SK-N-SH treated with all-trans-retinoic acid at 6 μM for 48 hours (cell line): ENCODE data around the gene GJB4.

ENCODE experiments used
- ATAC-seq: fragments of 200-7000 bp; cut with Tn5 transposase; 3 replicates; pipeline ENCODE4 v1.9.1; 2020; ENCODE audit warnings: mild to moderate bottlenecking, moderate library complexity
- ARNTL ChIP-seq: fragments of 450-650 bp; formaldehyde crosslinking; IDR thresholded peaks from 2 replicates; pipeline ENCODE4 v1.5.0; 2020; ENCODE audit warnings: low read depth, mild to moderate bottlenecking, moderate library complexity, borderline replicate concordance
- CREB5 ChIP-seq: fragments of 250-450 bp; sonication (Bioruptor Pico); IDR thresholded peaks from 2 replicates; pipeline ENCODE4 v1.5.1; 2020; ENCODE audit warnings: low read depth, mild to moderate bottlenecking, moderate library complexity
- CSDC2 ChIP-seq: fragments of 250-450 bp; sonication (Bioruptor Pico); IDR thresholded peaks from 2 replicates; pipeline ENCODE4 v1.5.0; 2020; ENCODE audit warnings: mild to moderate bottlenecking, moderate library complexity
- CSRNP3 ChIP-seq: fragments of 250-450 bp; sonication (Bioruptor Pico); IDR thresholded peaks from 2 replicates; pipeline ENCODE4 v1.5.1; 2021; ENCODE audit warnings: mild to moderate bottlenecking, moderate library complexity
- ESRRG ChIP-seq: fragments of 250-450 bp; sonication (Bioruptor Pico); IDR thresholded peaks from 2 replicates; pipeline ENCODE4 v1.6.1; 2021; ENCODE audit warnings: mild to moderate bottlenecking
- GLIS3 ChIP-seq: fragments of 250-450 bp; sonication (Bioruptor Pico); IDR thresholded peaks from 2 replicates; pipeline ENCODE4 v1.5.0; 2020; ENCODE audit warnings: mild to moderate bottlenecking, moderate library complexity
- ISL1 ChIP-seq: fragments of 250-450 bp; sonication (Bioruptor Pico); IDR thresholded peaks from 2 replicates; pipeline ENCODE4 v2.1.2; 2022; ENCODE audit warnings: mild to moderate bottlenecking, moderate library complexity
- OSR1 ChIP-seq: fragments of 250-450 bp; sonication (Bioruptor Pico); IDR thresholded peaks from 2 replicates; pipeline ENCODE4 v1.8.0; 2022; ENCODE audit warnings: moderate library complexity, mild to moderate bottlenecking, inconsistent platforms
- PATZ1 ChIP-seq: fragments of 250-450 bp; sonication (Bioruptor Pico); IDR thresholded peaks from 2 replicates; pipeline ENCODE4 v1.8.0; 2020; ENCODE audit warnings: mild to moderate bottlenecking, moderate library complexity, borderline replicate concordance
- PPARA ChIP-seq: fragments of 250-450 bp; sonication (Bioruptor Pico); IDR thresholded peaks from 2 replicates; pipeline ENCODE4 v1.5.0; 2020; ENCODE audit warnings: mild to moderate bottlenecking, borderline replicate concordance
- RARB ChIP-seq: fragments of 250-450 bp; sonication (Bioruptor Pico); IDR thresholded peaks from 2 replicates; pipeline ENCODE4 v1.8.0; 2021; ENCODE audit warnings: mild to moderate bottlenecking, moderate library complexity
- SNAI2 ChIP-seq: fragments of 250-450 bp; sonication (Bioruptor Pico); IDR thresholded peaks from 2 replicates; pipeline ENCODE4 v1.5.0; 2020; ENCODE audit warnings: mild to moderate bottlenecking, moderate library complexity
- TCF4 ChIP-seq: fragments of 250-450 bp; sonication (Bioruptor Pico); IDR thresholded peaks from 2 replicates; pipeline ENCODE4 v1.8.0; 2021; ENCODE audit warnings: mild to moderate bottlenecking, moderate library complexity, borderline replicate concordance
- TOX ChIP-seq: fragments of 250-450 bp; sonication (Bioruptor Pico); IDR thresholded peaks from 2 replicates; pipeline ENCODE4 v1.8.0; 2021; ENCODE audit warnings: mild to moderate bottlenecking, moderate library complexity, borderline replicate concordance
- ZC3H10 ChIP-seq: fragments of 250-450 bp; sonication (Bioruptor Pico); IDR thresholded peaks from 2 replicates; pipeline ENCODE4 v1.5.1; 2021; ENCODE audit warnings: mild to moderate bottlenecking, moderate library complexity
- ZFP3 ChIP-seq: fragments of 250-450 bp; sonication (Bioruptor Pico); IDR thresholded peaks from 2 replicates; pipeline ENCODE4 v1.5.0; 2020; ENCODE audit warnings: mild to moderate bottlenecking, moderate library complexity
- ZFP30 ChIP-seq: fragments of 450-650 bp; formaldehyde crosslinking; IDR thresholded peaks from 2 replicates; pipeline ENCODE4 v1.5.0; 2022; ENCODE audit warnings: mild to moderate bottlenecking, moderate library complexity
- ZNF565 ChIP-seq: fragments of 450-650 bp; formaldehyde crosslinking; conservative IDR thresholded peaks from 2 replicates; pipeline ENCODE4 v1.5.0; 2020; ENCODE audit warnings: low read depth, mild to moderate bottlenecking, moderate library complexity
- ZNF8 ChIP-seq: fragments of 450-650 bp; formaldehyde crosslinking; IDR thresholded peaks from 2 replicates; pipeline ENCODE4 v1.5.0; 2020; ENCODE audit warnings: mild to moderate bottlenecking, moderate library complexity
- TF ChIP-seq, protein P1 (sequence below): fragments of 250-450 bp; sonication (Bioruptor Pico); IDR thresholded peaks from 2 replicates; pipeline ENCODE4 v1.8.0; 2021; ENCODE audit warnings: low read depth, mild to moderate bottlenecking, moderate library complexity, borderline replicate concordance
- TF ChIP-seq, protein P2 (sequence below): fragments of 250-450 bp; sonication (Bioruptor Pico); IDR thresholded peaks from 2 replicates; pipeline ENCODE4 v1.5.0; 2020; ENCODE audit warnings: mild to moderate bottlenecking, moderate library complexity

GJB4 gene

DNA sequence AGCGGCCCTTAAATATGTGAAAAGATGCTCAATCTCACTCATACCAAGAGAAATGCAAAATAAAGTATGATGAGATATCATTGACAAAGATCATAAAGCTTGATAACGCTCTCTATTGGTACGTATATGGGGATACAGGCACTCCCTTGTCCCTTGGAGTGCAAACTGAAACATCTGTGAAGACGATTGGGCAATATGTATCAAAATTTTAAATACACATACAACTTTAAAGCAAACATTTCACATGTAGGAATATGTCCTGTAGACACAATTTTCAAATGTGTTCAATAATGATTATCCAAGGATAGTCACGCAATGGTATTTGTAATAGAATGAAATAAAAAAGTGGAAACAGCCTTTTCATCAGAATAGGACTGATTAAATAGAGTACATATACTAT, 19.5 kb downstream of the GJB4 start (continued):
- TF ChIP-seq, protein P1, sequence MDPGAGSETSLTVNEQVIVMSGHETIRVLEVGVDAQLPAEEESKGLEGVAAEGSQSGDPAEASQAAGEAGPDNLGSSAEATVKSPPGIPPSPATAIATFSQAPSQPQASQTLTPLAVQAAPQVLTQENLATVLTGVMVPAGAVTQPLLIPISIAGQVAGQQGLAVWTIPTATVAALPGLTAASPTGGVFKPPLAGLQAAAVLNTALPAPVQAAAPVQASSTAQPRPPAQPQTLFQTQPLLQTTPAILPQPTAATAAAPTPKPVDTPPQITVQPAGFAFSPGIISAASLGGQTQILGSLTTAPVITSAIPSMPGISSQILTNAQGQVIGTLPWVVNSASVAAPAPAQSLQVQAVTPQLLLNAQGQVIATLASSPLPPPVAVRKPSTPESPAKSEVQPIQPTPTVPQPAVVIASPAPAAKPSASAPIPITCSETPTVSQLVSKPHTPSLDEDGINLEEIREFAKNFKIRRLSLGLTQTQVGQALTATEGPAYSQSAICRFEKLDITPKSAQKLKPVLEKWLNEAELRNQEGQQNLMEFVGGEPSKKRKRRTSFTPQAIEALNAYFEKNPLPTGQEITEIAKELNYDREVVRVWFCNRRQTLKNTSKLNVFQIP (CRISPR knock-in tag), result no peak
- TF ChIP-seq GLIS3 (CRISPR knock-in tag), result no peak
- no peak for TF ChIP-seq ZNF565
- TF ChIP-seq TCF4 (CRISPR knock-in tag), result no peak
- TF ChIP-seq TOX (CRISPR knock-in tag), result no peak
- TF ChIP-seq CSDC2, result no peak
- TF ChIP-seq, all 23 proteins: peak for 0

DNA sequence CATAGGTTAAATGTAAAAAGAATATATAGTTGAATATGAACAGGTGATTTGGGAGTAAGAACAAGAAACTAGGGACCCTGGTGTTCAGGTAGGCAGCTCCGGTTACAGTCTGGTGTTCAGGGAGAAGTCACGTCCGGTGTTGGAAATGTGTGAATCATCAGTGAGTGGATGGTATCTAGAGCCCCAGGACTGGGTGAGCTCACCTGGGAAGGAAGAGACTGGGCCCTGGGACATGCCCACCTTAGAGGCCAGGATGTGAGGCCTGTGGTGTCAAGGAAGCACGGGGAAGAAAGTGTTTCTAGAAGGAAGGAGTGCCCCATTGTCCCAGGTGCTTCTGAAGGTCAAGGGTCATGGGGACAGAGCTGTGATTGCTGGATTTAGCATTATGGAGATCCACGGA, 20.0 kb downstream of the GJB4 start:
- no peak for ATAC-seq
- TF ChIP-seq ZFP30 (CRISPR knock-in tag) (no peak), ZC3H10 (CRISPR knock-in tag) (no peak), CSRNP3 (CRISPR knock-in tag) (no peak), TCF4 (CRISPR knock-in tag) (no peak), TOX (CRISPR knock-in tag) (no peak), ISL1 (CRISPR knock-in tag) (no peak)

- TF ChIP-seq CSDC2, result no peak
- no peak for TF ChIP-seq PATZ1 (CRISPR knock-in tag)
- no peak for TF ChIP-seq ARNTL (CRISPR knock-in tag)
- TF ChIP-seq CREB5, result no peak
- TF ChIP-seq ZNF8 (CRISPR knock-in tag), result no peak
- no peak for TF ChIP-seq SNAI2 (CRISPR knock-in tag)
- TF ChIP-seq, protein P2, sequence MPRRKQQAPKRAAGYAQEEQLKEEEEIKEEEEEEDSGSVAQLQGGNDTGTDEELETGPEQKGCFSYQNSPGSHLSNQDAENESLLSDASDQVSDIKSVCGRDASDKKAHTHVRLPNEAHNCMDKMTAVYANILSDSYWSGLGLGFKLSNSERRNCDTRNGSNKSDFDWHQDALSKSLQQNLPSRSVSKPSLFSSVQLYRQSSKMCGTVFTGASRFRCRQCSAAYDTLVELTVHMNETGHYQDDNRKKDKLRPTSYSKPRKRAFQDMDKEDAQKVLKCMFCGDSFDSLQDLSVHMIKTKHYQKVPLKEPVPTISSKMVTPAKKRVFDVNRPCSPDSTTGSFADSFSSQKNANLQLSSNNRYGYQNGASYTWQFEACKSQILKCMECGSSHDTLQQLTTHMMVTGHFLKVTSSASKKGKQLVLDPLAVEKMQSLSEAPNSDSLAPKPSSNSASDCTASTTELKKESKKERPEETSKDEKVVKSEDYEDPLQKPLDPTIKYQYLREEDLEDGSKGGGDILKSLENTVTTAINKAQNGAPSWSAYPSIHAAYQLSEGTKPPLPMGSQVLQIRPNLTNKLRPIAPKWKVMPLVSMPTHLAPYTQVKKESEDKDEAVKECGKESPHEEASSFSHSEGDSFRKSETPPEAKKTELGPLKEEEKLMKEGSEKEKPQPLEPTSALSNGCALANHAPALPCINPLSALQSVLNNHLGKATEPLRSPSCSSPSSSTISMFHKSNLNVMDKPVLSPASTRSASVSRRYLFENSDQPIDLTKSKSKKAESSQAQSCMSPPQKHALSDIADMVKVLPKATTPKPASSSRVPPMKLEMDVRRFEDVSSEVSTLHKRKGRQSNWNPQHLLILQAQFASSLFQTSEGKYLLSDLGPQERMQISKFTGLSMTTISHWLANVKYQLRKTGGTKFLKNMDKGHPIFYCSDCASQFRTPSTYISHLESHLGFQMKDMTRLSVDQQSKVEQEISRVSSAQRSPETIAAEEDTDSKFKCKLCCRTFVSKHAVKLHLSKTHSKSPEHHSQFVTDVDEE, result no peak
- TF ChIP-seq ESRRG (CRISPR knock-in tag), result no peak
- TF ChIP-seq PPARA (CRISPR knock-in tag), result no peak
- no peak for TF ChIP-seq ZFP3 (CRISPR knock-in tag)
- TF ChIP-seq ZC3H10 (CRISPR knock-in tag), result no peak
- TF ChIP-seq ZNF565, result no peak
- TF ChIP-seq, all 23 proteins: peak for 0
- ATAC-seq, result no peak
Observed at GRCh38 chr1:34779962-34780361, 20.4 kb downstream of the GJB4 start.

DNA sequence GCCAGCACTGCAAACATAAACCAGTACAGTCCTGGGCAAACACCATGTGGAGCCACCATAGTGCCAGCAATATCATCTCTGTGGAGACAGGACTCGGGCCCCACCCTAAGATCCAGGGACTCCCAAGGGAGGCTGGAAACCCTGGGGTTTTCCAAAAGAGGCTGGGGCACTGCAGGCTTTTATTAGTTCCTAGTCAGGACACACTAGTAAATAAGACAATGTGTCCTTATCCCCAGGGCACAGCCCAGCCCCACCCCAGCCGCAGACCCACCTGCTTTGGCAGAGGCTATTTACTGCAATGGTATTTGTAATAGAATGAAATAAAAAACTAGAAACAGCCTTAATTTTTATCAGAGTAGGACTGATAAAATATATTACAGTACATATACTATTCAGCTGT, 21.0 kb downstream of the GJB4 start:
- no peak for TF ChIP-seq PPARA (CRISPR knock-in tag)
- TF ChIP-seq TCF4 (CRISPR knock-in tag), result no peak
- no peak for TF ChIP-seq OSR1
- TF ChIP-seq RARB (CRISPR knock-in tag), result no peak
- TF ChIP-seq CSDC2, result no peak
- TF ChIP-seq, all 23 proteins: peak for 0
- ATAC-seq, result no peak
